Measurements from ENCODE around the gene SPINK9. TPM values are rescaled to one million over a fixed set of nuclear protein-coding genes. Genes with fewer than 3 reads are reported as not detected.

The SPINK9 gene
- total RNA-seq, result not detected in 2 replicates

GRCh38 chr5:148335259-148335658 is at the start of gene SPINK9:
Gene SPINK9 (plus strand): TSS chr5:148335559. CDS start chr5:148335614, 55 bp downstream.

GRCh38 chr5:148312153-148312552 is 23.2 kb upstream of the SPINK9 start, which contains the start of gene SPINK7:
Gene SPINK7 (plus strand): TSS chr5:148312423. CDS start chr5:148312484, 61 bp downstream.

GRCh38 chr5:148383564-148384379 is 48.4 kb downstream of the SPINK9 start, which contains the start of gene FBXO38:
Gene FBXO38 (plus strand): TSS chr5:148383958. CDS start chr5:148394777, 10,819 bp downstream.

Other genes with a start within 250 kb of the SPINK9 start
- not detected in 2 replicates for gene SPINK14, start 167.0 kb upstream of the SPINK9 start, total RNA-seq
- gene SPINK6, start 132.5 kb upstream of the SPINK9 start, total RNA-seq, result not detected in 2 replicates
- not detected in 2 replicates for gene MARCOL, start 97.0 kb upstream of the SPINK9 start, total RNA-seq
- 0.25 TPM in 1 of 2 replicates, not detected in the other for gene SPINK13, start 66.8 kb upstream of the SPINK9 start, total RNA-seq
- not detected in 2 replicates for gene SPINK7, start 23.1 kb upstream of the SPINK9 start, total RNA-seq
- gene FBXO38, start 48.4 kb downstream of the SPINK9 start, total RNA-seq, result 15.2 and 24.8 TPM in 2 replicates

Measured in mesangial cell (primary cell).